Breast epithelium (tissue), 3 donors: ENCODE data around the gene KPNA4.

Experiments used
- POLR2A ChIP-seq: fragments of 450-650 bp; IDR thresholded peaks from one replicate; pipeline ENCODE4 v1.6.1; 2016; ENCODE audit warnings: antibody characterized with exemption, mild to moderate bottlenecking, moderate library complexity
- POLR2AphosphoS5 ChIP-seq, 3 donors: sonication (generic); formaldehyde crosslinking; IDR thresholded peaks; one replicate each; pipeline ENCODE4 v1.6.1; 2017; ENCODE audit warnings: antibody characterized with exemption in 3 of 3
- TF ChIP-seq, protein P1 (sequence below), 3 donors: fragments of 450-650 bp; IDR thresholded peaks; one replicate each; pipeline ENCODE4 v1.5.1; 2016 to 2017; ENCODE audit warnings: antibody characterized with exemption in 3 of 3, mild to moderate bottlenecking in 3 of 3, moderate library complexity in 3 of 3

- TF ChIP-seq, protein P1, sequence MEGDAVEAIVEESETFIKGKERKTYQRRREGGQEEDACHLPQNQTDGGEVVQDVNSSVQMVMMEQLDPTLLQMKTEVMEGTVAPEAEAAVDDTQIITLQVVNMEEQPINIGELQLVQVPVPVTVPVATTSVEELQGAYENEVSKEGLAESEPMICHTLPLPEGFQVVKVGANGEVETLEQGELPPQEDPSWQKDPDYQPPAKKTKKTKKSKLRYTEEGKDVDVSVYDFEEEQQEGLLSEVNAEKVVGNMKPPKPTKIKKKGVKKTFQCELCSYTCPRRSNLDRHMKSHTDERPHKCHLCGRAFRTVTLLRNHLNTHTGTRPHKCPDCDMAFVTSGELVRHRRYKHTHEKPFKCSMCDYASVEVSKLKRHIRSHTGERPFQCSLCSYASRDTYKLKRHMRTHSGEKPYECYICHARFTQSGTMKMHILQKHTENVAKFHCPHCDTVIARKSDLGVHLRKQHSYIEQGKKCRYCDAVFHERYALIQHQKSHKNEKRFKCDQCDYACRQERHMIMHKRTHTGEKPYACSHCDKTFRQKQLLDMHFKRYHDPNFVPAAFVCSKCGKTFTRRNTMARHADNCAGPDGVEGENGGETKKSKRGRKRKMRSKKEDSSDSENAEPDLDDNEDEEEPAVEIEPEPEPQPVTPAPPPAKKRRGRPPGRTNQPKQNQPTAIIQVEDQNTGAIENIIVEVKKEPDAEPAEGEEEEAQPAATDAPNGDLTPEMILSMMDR (IDR thresholded peaks at IDR 0.05), result no peak
- TF ChIP-seq POLR2A (no peak), POLR2AphosphoS5 (IDR thresholded peaks at IDR 0.05) (no peak)
These were observed 48.3 kb upstream of the KPNA4 start for GRCh38 chr3:160613661-160614060.
